HG02642 (cell line): ENCODE measurements around the gene RAD51B.

Experiments used
- ATAC-seq: cut with Tn5 transposase; IDR thresholded peaks from one replicate; pipeline ENCODE4 v1.9.1; 2021; ENCODE audit warnings: mild to moderate bottlenecking; ENCODE audit not compliant: unreplicated experiment, poor library complexity

RAD51B gene

DNA sequence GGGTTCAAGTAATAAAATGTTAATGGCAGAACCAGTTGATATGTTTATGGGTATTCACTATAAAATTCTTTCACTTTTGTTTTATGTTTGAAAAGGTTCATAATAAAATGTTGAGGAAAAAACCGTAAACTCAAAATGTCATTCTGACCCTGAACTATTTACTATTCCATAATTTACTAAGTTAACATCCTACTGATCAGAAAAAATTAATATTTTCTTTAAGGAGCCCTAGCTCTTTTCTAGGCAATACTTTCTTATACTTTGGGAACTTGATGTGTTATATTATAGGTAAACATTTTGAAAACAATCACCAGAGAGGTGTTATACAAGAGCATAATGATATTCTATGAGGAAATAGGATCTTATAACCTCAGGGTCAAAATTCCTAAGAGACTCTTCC lies 638.7 kb downstream of the RAD51B start:
- no peak for ATAC-seq

DNA sequence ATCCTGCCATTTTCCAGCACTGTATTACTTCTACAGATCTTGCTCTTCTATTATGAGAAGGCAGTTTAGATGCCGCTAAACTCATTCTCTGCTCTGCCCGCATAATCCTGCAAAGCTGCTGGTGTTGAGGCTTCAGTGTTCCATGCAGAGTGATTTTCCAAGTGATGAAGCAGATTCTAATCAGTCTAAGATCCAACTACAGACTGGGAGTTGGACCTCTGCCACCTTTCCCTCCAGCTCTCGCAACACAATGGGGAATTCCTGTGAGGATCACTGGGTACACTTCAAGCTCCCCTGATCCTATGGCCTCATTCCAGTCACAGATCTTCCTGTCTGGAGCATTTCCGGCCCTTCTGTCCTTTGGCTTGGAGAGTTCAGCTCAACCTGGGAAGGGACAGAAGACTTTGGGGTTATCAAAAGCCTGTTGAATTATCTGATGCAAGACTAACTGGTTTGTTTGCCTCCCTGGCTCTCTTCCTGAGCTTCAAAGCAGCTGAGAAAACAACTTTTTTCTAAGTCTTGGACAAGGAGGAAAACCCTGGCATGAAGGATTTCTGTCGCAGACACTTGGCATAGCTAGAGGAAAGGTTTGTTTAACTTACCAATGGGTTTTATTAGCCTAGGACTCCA lies 639.4 kb downstream of the RAD51B start:
- no peak for ATAC-seq

DNA sequence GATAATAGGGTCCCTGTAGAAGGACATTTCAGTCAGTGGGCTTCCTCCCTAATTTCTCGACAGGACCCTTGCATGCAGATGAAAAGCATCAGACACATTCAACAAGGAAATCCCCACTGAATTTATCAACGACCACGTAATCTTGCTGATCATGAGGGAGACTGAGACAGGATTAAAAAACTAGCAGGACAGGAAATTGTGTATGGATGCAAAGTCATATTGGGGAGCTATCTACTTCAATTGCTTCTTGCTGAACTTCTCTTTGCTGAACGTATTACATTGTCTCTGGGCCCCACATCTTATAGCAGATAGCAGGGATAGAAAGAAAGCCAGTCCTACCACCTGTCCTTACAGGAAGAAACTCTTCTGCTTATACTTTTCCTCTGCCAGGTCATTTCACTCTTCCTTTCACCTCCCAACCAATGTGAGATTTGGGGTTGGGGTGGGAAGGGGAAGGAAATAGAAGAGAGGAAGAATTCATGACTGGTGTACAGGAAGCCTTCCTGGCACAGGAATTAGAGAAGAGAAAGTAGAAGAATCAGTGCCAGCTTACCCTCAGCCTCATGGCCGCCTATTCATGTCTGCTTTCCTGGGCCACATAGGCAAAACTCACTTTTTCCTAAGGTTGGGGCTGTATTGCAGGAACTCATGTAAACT lies 640.0 kb downstream of the RAD51B start:
- no peak for ATAC-seq

DNA sequence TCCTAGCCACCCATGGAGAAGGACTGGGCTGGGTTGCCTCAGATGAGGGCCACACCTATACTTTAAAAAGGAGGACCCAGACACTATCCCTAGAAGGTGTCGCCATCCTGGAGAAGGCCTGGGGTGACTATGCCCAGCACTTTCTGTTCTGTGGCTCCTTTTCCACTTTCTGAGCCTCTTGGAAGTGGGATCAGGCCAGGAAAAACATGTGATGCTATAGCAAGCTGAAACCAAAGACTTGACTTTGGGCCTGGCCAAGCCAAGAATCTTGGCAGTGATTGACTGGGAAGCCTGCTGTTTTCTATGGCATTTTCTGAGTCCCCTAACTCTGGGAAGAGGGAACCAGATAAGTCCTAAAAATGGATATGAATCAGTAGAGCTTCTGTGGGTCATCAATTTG lies 641.0 kb downstream of the RAD51B start:
- no peak for ATAC-seq

DNA sequence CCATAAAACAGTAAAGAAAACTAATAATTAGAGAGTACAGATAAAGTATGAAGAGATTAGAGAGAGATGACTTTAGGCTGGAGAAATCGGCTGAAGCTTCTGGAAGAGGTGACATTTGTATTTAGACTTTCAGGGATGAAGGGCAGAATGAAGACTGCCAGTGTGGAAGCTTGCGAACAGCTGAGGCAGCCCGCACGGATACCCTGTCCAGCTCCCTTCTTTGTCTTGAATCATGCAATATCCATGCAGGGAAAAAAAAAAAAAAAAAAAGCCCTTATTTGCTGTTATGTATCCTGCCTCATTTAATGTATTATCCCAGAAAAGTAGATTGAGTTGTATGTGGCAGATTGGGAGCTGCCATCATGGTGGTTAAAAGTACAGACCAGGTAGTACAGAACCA lies 641.5 kb downstream of the RAD51B start:
- no peak for ATAC-seq

DNA sequence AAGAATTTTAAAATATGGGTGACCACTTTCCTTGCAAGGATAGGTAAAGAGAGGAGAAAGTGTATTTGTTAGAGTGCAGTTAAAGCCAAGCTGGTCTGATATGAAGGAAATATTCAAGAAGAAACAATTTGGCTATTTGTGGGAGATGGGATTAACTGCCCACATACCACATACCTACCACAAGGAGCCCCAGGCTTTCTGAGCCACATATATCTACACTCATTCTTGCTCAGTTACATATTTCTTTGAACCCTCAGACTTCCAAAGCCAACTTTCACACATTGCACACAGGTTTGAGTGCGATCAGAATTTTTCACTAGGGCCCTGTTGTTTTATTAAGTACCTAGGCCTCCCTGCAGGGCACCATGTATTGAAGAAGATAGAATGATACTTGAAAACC lies 643.1 kb downstream of the RAD51B start:
- no peak for ATAC-seq

DNA sequence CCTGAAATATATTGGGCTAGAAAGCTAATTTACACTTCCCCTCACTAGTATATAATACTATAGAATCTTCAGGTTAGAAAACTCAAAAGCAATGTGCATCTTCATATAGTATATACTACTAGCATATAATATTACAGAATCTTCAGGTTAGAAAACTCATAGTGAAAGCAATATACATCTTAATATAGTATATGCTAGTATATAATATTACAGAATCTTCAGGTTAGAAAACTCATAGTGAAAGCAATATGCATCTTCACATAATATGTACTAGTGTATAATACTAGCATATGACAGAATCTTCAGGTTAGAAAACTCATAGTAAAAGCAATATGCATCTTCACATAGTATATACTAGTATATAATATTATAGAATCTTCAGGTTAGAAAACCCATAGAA lies 643.7 kb downstream of the RAD51B start:
- no peak for ATAC-seq

DNA sequence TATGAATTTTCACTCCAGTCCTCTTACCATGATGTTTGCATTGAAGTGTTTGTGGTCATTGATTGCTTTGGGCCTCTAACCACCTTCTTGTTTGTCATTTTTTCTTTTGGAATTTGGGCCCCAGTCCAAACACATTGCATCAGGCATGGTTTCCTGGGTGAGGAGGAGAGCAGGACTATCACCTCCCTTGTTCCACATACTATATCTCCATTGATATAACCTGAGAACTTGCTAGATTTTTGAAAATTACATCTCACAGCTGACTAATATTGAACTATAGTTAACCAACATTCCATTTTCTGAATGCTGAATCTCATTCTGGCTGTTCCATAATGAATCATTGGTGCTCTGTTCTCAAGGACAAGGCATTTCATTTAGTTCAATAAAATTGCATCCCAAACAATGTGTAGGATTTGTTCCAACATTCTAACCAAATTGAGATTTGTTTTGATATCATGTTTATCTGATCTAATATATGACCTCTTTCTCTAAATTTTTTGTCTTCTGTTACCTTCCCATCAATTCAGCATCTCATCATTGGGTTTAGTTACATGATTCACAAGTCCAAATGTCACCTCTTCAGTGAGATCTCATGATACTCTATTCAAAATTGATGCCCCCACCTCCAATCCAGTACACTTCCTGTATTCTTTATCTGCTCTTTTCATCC lies 644.3 kb downstream of the RAD51B start:
- ATAC-seq = no peak

DNA sequence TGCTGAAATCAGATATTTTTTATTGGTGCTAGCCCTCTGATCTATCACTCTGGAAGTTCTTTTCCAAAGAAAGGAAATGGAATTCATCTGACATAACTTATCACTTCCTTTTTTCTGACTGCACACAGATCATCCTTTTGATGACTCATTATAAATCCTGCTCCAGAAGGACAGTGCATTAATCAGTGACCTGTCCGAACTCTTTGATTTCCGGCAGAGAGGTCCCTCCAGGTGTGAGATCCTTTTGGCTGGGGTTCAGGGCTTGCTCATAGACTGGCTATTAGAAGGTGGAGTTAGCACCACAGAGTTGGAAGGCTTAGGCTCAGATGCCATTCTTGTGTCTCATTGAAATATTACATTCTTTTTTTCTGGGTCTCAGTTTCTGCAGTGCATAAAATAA lies 645.1 kb downstream of the RAD51B start:
- ATAC-seq = no peak

DNA sequence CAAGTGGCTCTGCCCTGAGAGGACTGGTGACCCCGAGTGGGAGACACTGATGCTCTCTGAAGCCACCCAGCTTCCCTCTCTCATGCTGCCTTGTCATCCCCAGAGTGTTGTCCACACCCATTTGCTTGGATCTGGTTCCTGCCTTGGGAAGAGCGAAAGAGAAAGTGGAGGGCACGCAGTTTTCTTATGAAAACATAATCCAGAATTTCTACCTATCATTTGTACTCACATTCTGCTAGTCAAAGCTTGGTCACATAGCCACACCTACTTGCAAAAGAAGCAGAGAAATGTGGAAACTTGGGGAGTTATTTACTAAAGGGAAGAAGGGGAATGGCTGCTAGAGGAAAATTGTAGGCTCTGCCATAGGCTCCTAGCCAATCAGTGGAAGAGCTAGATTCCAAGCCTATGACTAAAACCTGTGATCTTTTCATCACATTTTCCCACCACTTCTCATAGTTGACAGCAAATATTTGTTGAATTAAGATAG lies 647.0 kb downstream of the RAD51B start:
- no peak for ATAC-seq

DNA sequence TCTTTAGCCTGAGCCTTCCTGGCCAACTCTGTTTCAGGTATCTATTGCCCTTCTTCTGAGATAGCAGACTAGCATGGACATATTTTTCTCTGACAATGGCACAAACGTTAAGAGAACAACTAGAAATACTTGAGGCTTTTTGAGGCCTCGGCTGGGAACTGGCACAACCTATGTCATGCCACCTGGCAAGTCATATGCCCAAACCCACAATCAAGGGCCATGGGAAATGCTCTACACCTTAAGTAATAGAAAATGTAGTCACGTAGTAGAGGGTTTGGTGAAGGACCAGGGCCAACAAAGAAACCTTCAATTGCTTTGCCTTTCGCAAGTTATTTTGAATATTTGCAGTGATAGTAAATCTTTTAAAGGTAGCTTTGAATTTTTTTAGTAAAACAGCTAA lies 647.8 kb downstream of the RAD51B start:
- ATAC-seq = no peak

DNA sequence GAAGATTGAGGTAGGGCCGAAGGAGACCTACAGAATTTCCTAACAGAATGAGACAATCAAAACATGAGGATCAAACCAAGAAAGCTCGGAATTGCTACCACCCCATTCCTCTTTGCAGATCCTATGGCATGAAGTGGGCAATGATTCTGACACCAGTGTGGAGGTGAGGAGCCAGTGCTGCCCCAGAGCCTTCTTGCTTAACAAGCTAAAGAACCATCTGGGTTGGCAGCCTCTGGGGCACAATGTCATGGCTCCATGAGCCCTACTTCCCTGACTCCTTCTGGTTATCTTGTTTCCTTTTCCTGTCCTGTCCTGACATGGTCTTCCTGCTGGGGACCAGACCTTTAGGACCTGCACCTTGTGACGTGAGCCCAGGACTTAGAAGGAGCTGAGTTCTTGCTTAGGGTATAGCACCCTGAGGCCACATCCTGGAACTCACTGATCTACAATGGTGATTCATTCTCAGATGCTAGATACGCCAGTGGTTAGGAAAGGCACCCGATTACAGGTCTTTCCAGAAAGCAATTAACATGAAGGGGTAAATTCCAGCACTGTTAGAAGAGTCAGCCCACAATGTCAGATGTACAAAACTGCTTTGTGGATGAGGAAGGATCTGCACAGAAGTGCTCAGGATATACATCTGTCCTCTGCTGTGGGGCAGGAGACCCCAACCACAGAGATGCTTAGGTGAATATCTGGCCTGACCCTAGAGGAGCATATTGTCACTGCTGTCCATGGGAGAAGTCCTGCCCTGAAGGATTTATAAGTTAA lies 649.0 kb downstream of the RAD51B start:
- no peak for ATAC-seq

DNA sequence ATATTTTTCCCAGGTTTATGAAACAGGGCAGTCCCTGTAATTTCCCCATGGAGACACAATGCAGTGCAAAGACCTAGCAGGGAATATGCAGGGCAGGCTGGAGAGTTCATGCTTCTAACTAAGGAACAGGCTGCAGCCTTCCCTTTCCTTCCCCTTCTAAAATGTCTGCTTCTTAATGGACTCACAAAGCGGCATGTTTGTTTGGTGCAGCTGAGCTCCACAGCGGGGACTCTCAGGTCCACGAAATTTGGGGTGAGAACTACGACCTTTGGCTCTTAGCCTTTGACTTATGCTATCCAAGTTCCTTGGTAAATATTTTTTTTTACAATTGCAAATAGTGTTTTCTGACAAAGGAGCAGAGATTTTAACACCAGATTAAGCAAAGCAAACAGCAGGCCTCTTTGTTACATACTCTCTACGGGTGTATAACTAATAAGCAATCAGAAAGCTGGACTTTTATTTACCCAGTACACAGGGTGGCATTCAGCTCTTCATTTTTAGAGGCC lies 649.7 kb downstream of the RAD51B start:
- ATAC-seq = no peak

DNA sequence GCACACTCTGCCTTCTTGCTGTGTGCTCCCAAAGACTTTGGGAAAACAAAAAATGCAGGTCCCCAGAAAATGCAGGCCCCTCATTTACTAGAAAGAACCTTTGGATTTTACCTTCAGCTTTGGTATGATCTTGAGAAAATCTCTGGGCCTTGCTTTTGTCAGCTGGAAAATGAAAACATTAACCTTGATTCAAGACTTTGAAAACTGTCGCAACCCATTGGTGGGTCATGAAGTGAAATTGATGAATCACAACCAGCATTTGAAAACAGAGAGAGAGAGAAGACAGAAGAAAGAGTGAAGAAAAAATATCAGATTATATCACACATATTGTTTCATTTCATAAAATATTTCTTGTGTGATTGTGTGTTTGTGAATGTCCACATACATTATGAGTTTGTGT lies 650.8 kb downstream of the RAD51B start:
- ATAC-seq = no peak

DNA sequence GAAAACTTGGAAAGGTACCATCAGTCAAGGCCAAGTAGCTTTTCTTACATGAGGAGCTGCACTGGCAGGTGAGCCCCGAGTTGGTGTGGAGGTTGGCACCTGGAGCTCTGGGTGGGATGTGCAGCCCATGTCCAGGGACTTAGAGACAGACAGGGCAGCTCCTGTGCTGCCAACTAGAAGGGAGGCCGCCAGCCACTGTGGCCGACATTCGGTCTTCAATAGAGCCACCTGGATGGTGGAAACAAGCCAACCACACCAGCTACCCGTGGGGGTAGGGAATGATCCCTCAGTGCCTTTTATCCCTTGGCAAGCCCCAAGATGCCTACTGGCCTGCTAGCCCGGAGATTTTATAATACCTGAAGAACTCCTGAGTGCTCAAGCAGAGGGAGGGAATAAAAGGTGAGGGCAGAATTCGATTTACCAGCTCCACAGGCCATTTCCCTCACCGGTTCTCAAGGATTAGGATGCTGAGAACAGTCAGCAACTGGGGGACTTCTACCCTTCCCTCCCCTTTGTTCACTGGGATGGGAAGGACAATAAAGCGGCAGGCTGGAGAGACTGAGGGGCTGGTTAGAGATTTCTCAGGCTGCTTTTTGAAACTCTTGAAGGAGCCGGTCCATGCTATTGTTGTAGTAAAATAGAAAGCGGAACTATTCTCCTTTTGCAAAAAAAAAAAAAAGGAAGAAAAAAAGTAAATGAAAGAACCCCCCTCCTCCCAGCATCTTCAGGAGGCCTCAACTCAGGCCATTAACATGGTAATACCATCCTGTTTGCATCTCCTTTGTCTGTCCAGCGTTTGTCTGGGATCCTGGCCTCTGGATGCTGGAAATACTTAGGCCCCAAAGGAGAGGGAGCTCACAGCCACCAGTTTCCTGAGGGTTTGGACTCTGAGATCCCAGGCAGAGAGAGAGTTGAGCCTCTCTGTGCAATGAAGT lies 651.7 kb downstream of the RAD51B start:
- peak; percentile 48 for ATAC-seq

DNA sequence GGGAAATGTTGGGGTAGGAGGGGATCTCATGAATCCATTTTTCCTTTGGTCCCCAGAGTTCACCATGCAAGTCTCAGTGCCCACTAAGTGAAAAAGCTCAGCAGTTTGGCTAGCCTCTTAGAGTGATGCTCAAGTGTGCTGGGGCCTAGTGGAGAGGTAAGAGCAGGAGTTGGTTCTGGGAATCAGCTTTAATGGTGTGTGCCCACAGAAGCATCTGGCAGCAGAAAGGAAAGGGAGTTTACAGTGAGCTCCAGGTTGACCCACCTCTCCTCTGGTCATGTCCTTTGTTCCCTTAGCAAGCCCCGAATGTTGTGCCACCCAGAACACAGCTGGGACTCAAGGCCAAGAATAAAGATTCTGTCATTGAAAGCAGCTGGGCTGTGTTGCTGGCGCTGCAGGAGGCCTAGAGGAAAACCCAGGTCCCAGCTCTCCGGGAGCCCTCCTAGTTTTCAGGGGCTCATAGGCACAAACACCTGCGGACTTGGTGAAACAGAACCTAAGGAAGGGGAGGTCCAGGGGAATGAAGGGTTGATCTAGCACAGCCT lies 652.5 kb downstream of the RAD51B start:
- ATAC-seq = no peak

DNA sequence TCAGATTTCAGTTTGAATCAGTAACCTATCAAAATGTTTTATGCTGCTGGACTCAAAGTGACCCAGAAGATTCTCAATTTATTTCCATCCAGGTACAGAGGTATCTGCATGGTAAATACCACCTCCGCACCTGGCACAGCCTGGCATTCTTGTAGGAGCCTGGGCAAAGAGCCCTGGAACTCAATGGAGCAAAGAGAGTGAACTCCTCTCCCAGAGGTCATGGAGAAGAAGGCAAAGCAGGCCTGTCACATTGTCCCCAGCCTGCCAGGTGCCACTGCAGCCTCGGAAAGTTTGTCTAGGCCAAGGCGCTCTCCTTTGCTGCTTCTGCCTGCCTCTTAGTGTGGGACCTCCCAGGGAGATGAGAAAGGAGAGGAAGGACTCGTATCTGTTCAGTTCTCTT lies 653.5 kb downstream of the RAD51B start:
- no peak for ATAC-seq

DNA sequence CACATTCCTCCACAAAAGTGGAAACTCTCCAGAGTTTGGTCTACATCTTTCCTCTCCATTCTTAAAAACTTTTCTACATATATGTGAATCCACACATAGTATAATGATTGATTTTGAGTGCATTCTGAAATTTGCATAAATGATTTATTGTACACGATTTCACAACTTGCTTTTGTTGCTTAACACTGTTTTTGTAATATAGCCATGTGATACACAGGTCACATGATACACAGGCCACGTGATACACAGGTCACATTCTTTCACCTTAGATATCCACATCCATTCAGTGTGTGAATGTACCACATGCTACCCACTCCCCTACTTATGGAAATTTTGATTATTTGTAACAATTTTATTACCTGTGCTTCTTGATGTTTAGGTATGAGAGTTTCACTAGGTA lies 654.2 kb downstream of the RAD51B start:
- no peak for ATAC-seq

DNA sequence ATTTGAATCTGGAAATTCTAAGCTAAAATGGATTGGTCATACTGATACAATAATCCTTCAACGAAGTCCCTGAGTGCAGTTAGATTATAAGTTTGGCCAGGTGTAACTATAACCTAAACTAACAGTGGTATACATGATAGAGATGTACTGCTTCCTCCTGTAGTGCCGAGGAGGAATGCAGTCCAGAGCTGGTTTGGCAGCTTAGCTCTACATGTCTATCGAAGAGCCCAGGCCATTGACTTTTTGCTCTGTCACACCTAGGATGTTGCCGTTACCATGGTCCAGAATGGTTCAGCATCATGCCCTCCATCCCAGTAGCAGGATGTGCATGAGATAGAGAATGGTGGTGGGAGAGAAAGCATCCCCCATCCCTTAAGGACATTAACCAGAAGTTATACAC lies 655.2 kb downstream of the RAD51B start:
- no peak for ATAC-seq
